Measurements from ENCODE around the gene LBP.

DNA sequence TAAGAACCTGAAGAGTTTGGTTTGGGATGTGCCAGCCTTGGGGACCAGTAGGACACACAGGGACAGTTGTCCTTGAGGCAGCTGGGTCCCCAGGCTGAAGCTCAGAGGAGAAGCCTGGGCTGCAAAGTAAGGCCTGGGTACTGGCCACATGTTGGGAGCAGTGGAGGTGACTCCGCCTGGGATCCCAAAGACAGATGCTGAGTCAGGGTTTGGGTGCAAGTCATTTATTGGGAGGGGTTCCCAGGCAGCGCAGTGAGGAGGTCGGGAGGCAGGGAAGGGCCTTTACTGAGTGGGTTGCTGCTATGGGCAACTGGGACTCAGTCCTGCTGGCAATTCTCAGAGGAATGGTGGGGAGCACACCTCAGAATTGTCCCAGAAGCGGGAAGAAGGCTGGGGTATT, 29.9 kb upstream of the LBP start:
- TF ChIP-seq EZH2 (IDR thresholded peaks at IDR 0.05; ENCODE audit: low read length, missing control alignments) = no peak
- TF ChIP-seq, protein P1, sequence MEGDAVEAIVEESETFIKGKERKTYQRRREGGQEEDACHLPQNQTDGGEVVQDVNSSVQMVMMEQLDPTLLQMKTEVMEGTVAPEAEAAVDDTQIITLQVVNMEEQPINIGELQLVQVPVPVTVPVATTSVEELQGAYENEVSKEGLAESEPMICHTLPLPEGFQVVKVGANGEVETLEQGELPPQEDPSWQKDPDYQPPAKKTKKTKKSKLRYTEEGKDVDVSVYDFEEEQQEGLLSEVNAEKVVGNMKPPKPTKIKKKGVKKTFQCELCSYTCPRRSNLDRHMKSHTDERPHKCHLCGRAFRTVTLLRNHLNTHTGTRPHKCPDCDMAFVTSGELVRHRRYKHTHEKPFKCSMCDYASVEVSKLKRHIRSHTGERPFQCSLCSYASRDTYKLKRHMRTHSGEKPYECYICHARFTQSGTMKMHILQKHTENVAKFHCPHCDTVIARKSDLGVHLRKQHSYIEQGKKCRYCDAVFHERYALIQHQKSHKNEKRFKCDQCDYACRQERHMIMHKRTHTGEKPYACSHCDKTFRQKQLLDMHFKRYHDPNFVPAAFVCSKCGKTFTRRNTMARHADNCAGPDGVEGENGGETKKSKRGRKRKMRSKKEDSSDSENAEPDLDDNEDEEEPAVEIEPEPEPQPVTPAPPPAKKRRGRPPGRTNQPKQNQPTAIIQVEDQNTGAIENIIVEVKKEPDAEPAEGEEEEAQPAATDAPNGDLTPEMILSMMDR (conservative IDR thresholded peaks at IDR 0.05 in 1 of 2, IDR thresholded peaks at IDR 0.05 in 1 of 2; ENCODE audit: low read depth in 1 of 2, low read length in 2 of 2) = no peak

Data from fibroblast of lung (primary cell).